GM12878 (cell line): ENCODE measurements around the gene MYOCD. TPM values are rescaled to one million over a fixed set of nuclear protein-coding genes. Genes with fewer than 3 reads are reported as not detected.

Experiments
- ATAC-seq: fragments of 200-7000 bp; cut with Tn5 transposase; 3 replicates; pipeline ENCODE4 v1.9.1; 2020; ENCODE audit warnings: mild to moderate bottlenecking, moderate library complexity
- BruUV-seq: library from RNA; stranded (reverse); fragments of 400-500 nt; replicated peaks from 2 replicates; lab custom pipeline; 2021; lab: Mats Ljungman, UMichigan
- CTCF ChIA-PET: fragments of 300-600 bp; sonication (Branson Sonifier 250); formaldehyde crosslinking; extraction: SDS; loops from one replicate; lab custom pipeline; 2021; ENCODE audit warnings: inconsistent platforms; lab: Yijun Ruan, JAX
- POLR2A ChIA-PET: fragments of 350-600 bp; formaldehyde crosslinking; extraction: SDS; loops from one replicate; lab custom pipeline; 2021; ENCODE audit warnings: inconsistent platforms; lab: Charles Lee
- RAD21 ChIA-PET: fragments of 300-600 bp; sonication (Branson Sonifier 250); formaldehyde crosslinking; loops from one replicate; lab custom pipeline; 2023; ENCODE audit warnings: antibody characterized with exemption; ENCODE audit not compliant: unreplicated experiment; lab: Charles Lee
- SMC1A ChIA-PET: fragments of 300-600 bp; sonication (Branson Sonifier 250); formaldehyde crosslinking; loops from one replicate; lab custom pipeline; 2023; ENCODE audit not compliant: unreplicated experiment, uncharacterized antibody; lab: Charles Lee
- DNase-seq: peaks from one replicate; pipeline ENCODE4 v3.0.0-alpha.2; 2011; ENCODE audit warnings: low read depth, low spot score
- FAIRE-seq: peaks from 3 replicates; lab custom pipeline; 2011; peaks lifted over from hg19 to GRCh38; lab: Jason Lieb, UNC
- H2AFZ ChIP-seq: 2 replicates; pipeline ENCODE4 v1.6.0; 2011; ENCODE audit warnings: low read depth, low read length, control low read depth; ENCODE audit not compliant: control insufficient read depth
- H3K27ac ChIP-seq: 2 replicates; pipeline ENCODE4 v1.5.1; 2011; ENCODE audit warnings: control low read depth; ENCODE audit not compliant: control insufficient read depth, insufficient read depth
- H3K27me3 ChIP-seq, 2 experiments: replicated peaks in 1 of 2; 2 replicates each; pipeline versions ENCODE4 v1.6.0 to v1.6.1; 2011; ENCODE audit warnings: low read length in 1 of 2; ENCODE audit not compliant: control insufficient read depth in 2 of 2, insufficient read depth in 2 of 2
- H3K36me3 ChIP-seq, 2 experiments: 2 replicates each; pipeline ENCODE4 v1.5.1; 2011; ENCODE audit warnings: low read length in 1 of 2; ENCODE audit not compliant: control insufficient read depth in 2 of 2, insufficient read depth in 2 of 2
- H3K4me1 ChIP-seq: 2 replicates; pipeline ENCODE4 v1.6.1; 2011; ENCODE audit warnings: mild to moderate bottlenecking, low read length, moderate library complexity, mixed read lengths; ENCODE audit not compliant: control insufficient read depth, insufficient read depth
- H3K4me2 ChIP-seq: 2 replicates; pipeline ENCODE4 v1.6.0; 2011; ENCODE audit warnings: control low read depth; ENCODE audit not compliant: control insufficient read depth, insufficient read depth
- H3K4me3 ChIP-seq: fragments of 200-600 bp; sonication (generic); 2 replicates; pipeline ENCODE4 v1.5.1; 2016
- H3K79me2 ChIP-seq: 2 replicates; pipeline ENCODE4 v1.6.0; 2011; ENCODE audit warnings: low read length; ENCODE audit not compliant: control insufficient read depth, insufficient read depth
- H3K9ac ChIP-seq: 2 replicates; pipeline ENCODE4 v1.8.0; 2011; ENCODE audit warnings: low read length, control low read depth, mixed read lengths; ENCODE audit not compliant: control insufficient read depth, insufficient read depth
- H3K9me3 ChIP-seq: replicated peaks from 3 replicates; pipeline ENCODE4 v1.5.1; 2011; ENCODE audit warnings: mild to moderate bottlenecking, low read length; ENCODE audit not compliant: control insufficient read depth, insufficient read depth
- H4K20me1 ChIP-seq: 2 replicates; pipeline ENCODE4 v1.6.0; 2011; ENCODE audit not compliant: control insufficient read depth, insufficient read depth
- ATF7 ChIP-seq: fragments of 450-650 bp; IDR thresholded peaks from 2 replicates; pipeline ENCODE4 v1.6.1; 2016; ENCODE audit warnings: low read depth, mild to moderate bottlenecking
- EGR1 ChIP-seq, 2 experiments: IDR thresholded peaks; 1 replicate in 1 of 2; 2 replicates in 1 of 2; pipeline ENCODE4 v1.6.1; 2011 to 2012; ENCODE audit warnings: low read depth in 2 of 2, low read length in 2 of 2, borderline replicate concordance in 1 of 2, mild to moderate bottlenecking in 1 of 2, moderate library complexity in 1 of 2
- ETV6 ChIP-seq, 2 experiments: fragments of 450-650 bp in 1 of 2; IDR thresholded peaks in 1 of 2; conservative IDR thresholded peaks in 1 of 2; 2 replicates each; pipeline ENCODE4 v1.6.1; 2014; ENCODE audit warnings: antibody characterized with exemption in 1 of 2, borderline replicate concordance in 1 of 2, low read depth in 1 of 2, mild to moderate bottlenecking in 1 of 2, moderate library complexity in 1 of 2
- FOXM1 ChIP-seq: IDR thresholded peaks from 2 replicates; pipeline ENCODE4 v1.6.1; 2012; ENCODE audit warnings: low read depth, mild to moderate bottlenecking, inconsistent platforms, low read length, moderate library complexity
- MAX ChIP-seq: IDR thresholded peaks from 2 replicates; pipeline ENCODE4 v1.6.1; 2012; ENCODE audit warnings: low read depth, low read length, improper control_type of control experiment
- MXI1 ChIP-seq: fragments of 150-350 bp; IDR thresholded peaks from 2 replicates; pipeline ENCODE4 v1.6.1; 2011; ENCODE audit warnings: low read depth, mild to moderate bottlenecking, inconsistent platforms, low read length, improper control_type of control experiment
- NR2C1 ChIP-seq: fragments of 450-650 bp; IDR thresholded peaks from 2 replicates; pipeline ENCODE4 v1.6.1; 2017; ENCODE audit warnings: antibody characterized with exemption, mild to moderate bottlenecking, moderate library complexity
- POLR2AphosphoS2 ChIP-seq: IDR thresholded peaks from 2 replicates; pipeline ENCODE4 v1.6.1; 2011; ENCODE audit warnings: low read depth, mild to moderate bottlenecking, low read length, improper control_type of control experiment, moderate library complexity
- RCOR1 ChIP-seq: conservative IDR thresholded peaks from 2 replicates; pipeline ENCODE4 v1.6.1; 2012; ENCODE audit warnings: low read depth, low read length, improper control_type of control experiment
- REST ChIP-seq: IDR thresholded peaks from 2 replicates; pipeline ENCODE4 v1.6.1; 2012; ENCODE audit warnings: mild to moderate bottlenecking, low read depth, low read length
- SIN3A ChIP-seq: IDR thresholded peaks from 2 replicates; pipeline ENCODE4 v1.6.1; 2012; ENCODE audit warnings: low read depth, low read length, improper control_type of control experiment
- SP1 ChIP-seq: IDR thresholded peaks from one replicate; pipeline ENCODE4 v1.6.1; 2011; ENCODE audit warnings: low read depth, low read length
- SREBF2 ChIP-seq: IDR thresholded peaks from 2 replicates; pipeline ENCODE4 v1.6.1; 2012; ENCODE audit warnings: mild to moderate bottlenecking, low read length
- SUZ12 ChIP-seq: fragments of 200-600 bp; sonication (generic); IDR thresholded peaks from one replicate; pipeline ENCODE4 v1.6.1; 2018; ENCODE audit warnings: antibody characterized with exemption, mild to moderate bottlenecking; ENCODE audit not compliant: unreplicated experiment
- TAF1 ChIP-seq: IDR thresholded peaks from 2 replicates; pipeline ENCODE4 v1.6.1; 2011; ENCODE audit warnings: mild to moderate bottlenecking, low read depth, low read length, borderline replicate concordance
- ZNF384 ChIP-seq: IDR thresholded peaks from 2 replicates; pipeline ENCODE4 v1.6.1; 2012; ENCODE audit warnings: low read depth, mild to moderate bottlenecking, low read length, improper control_type of control experiment, borderline replicate concordance
- ZZZ3 ChIP-seq: IDR thresholded peaks from 2 replicates; pipeline ENCODE4 v1.6.1; 2011; ENCODE audit warnings: low read depth; ENCODE audit not compliant: control insufficient read depth, insufficient read length
- WGBS: methylation state at CpG from one replicate; pipeline ENCODE4 v1.1.6; 2016; ENCODE audit warnings: low lambda C conversion rate; ENCODE audit not compliant: insufficient replicate concordance, insufficient coverage; ENCODE audit errors: missing lambda C conversion rate; 5-methylcytosine and 5-hydroxymethylcytosine counted together
- in situ Hi-C: fragments of 300-500 bp; cut with MboI; formaldehyde crosslinking; loops from 9 replicates; pipeline ENCODE4 v1.14.3; 2018; ENCODE audit warnings: mixed read lengths
- intact Hi-C: fragments of 100-400 bp; cut with micrococcal nuclease; formaldehyde crosslinking; loops from one replicate; pipeline ENCODE4 v1.14.2; 2022; ENCODE audit not compliant: unreplicated experiment
- polyA plus RNA-seq, 11 experiments: library from polyadenylated mRNA; depleted of rRNA in 4 of 11; unstranded in 6 of 11; stranded (reverse) in 5 of 11; fragments of >200 nt; fragmentation: Nextera tagmentation in 4 of 11; fragmentation: Illumina TruSeq in 1 of 11; extraction: Ambion mirVana in 4 of 11; extraction: Trizol in 1 of 11; gene quantifications; 1 replicate in 1 of 11; 2 replicates in 10 of 11; pipeline versions ENCODE4 v1.2.1 to v1.2.3, GENCODE V29; 2011 to 2016; ENCODE audit warnings: inconsistent platforms in 2 of 11, missing spikeins in 2 of 11, low read depth in 1 of 11
- total RNA-seq, 4 experiments: library from RNA; depleted of rRNA in 3 of 4; stranded (reverse); fragments of >200 nt in 3 of 4; fragmentation: Illumina TruSeq in 1 of 4; extraction: Trizol in 1 of 4; gene quantifications; 2 replicates each; pipeline versions ENCODE4 v1.2.1 to v1.2.3, GENCODE V29; 2013 to 2021
- TF ChIP-seq, protein P1 (sequence below): IDR thresholded peaks from 2 replicates; pipeline ENCODE4 v1.6.1; 2012; ENCODE audit warnings: low read length, inconsistent platforms
- TF ChIP-seq, protein P2 (sequence below): IDR thresholded peaks from 2 replicates; pipeline ENCODE4 v1.6.1; 2012; ENCODE audit warnings: low read depth, low read length, improper control_type of control experiment

MYOCD gene
- total and polyA plus RNA-seq, 10 of the 15 experiments (the other 5 are each of a cell fraction or from before 2014, with no cell fraction given): not detected

- no peak overlapping the region for H3K4me2 ChIP-seq
- RAD21 ChIA-PET: no interaction called here
- TF ChIP-seq ATF7 (no peak), MAX (no peak), POLR2AphosphoS2 (no peak), MXI1 (no peak), TAF1 (no peak), FOXM1 (no peak), ZNF384 (no peak), SREBF2 (no peak), ZZZ3 (no peak), REST (no peak), SIN3A (no peak), EGR1 (IDR thresholded peaks at IDR 0.05; ENCODE audit: borderline replicate concordance in 1 of 2, low read depth in 2 of 2, low read length in 2 of 2) (no peak), SP1 (no peak), RCOR1 (no peak), SUZ12 (no peak), NR2C1 (no peak), ETV6 (conservative IDR thresholded peaks at IDR 0.05 in 1 of 2, IDR thresholded peaks at IDR 0.05 in 1 of 2; ENCODE audit: borderline replicate concordance in 1 of 2, low read depth in 1 of 2) (no peak)
- TF ChIP-seq, protein P1, sequence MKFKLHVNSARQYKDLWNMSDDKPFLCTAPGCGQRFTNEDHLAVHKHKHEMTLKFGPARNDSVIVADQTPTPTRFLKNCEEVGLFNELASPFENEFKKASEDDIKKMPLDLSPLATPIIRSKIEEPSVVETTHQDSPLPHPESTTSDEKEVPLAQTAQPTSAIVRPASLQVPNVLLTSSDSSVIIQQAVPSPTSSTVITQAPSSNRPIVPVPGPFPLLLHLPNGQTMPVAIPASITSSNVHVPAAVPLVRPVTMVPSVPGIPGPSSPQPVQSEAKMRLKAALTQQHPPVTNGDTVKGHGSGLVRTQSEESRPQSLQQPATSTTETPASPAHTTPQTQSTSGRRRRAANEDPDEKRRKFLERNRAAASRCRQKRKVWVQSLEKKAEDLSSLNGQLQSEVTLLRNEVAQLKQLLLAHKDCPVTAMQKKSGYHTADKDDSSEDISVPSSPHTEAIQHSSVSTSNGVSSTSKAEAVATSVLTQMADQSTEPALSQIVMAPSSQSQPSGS: no peak
- TF ChIP-seq, protein P2, sequence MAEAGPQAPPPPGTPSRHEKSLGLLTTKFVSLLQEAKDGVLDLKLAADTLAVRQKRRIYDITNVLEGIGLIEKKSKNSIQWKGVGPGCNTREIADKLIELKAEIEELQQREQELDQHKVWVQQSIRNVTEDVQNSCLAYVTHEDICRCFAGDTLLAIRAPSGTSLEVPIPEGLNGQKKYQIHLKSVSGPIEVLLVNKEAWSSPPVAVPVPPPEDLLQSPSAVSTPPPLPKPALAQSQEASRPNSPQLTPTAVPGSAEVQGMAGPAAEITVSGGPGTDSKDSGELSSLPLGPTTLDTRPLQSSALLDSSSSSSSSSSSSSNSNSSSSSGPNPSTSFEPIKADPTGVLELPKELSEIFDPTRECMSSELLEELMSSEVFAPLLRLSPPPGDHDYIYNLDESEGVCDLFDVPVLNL: no peak
- TF ChIP-seq, all 136 proteins: peak for 0
- H3K4me3 ChIP-seq: no peak overlapping the region
- ATAC-seq (no peak), FAIRE-seq (no peak), DNase-seq (no peak)
- intact Hi-C loops (loop anchor here (10.0 kb wide), 1 partner anchor 81 kb away; the partner anchor contains the start of gene MYOCD), in situ Hi-C loops (no loop called here)
- SMC1A ChIA-PET: no interaction called here
- POLR2A ChIA-PET: no interaction called here
- no peak overlapping the region for H3K9ac ChIP-seq
- CTCF ChIA-PET: no interaction called here
- H3K27ac ChIP-seq: no peak overlapping the region
- no peaks in the 10 kb centered on the region for H3K36me3 ChIP-seq
- H3K79me2 ChIP-seq: no peaks in the 10 kb centered on the region
- no peak overlapping the region for H2AFZ ChIP-seq
- BruUV-seq: no TSS peak
- no peaks in the 10 kb centered on the region for H4K20me1 ChIP-seq
- no peaks in the 10 kb centered on the region for H3K9me3 ChIP-seq
- WGBS: 59% methylated on average over 7 of the region's 7 CpGs
- H3K4me1 ChIP-seq: no peaks in the 10 kb centered on the region
- no peaks in the 10 kb centered on the region for H3K27me3 ChIP-seq
These were observed 79.8 kb downstream of the MYOCD start for GRCh38 chr17:12745486-12745885.
